Cerebellar cortex (tissue), 1 donor: Measurements from ENCODE around the gene PAPOLA.
A peak's percentile ranks its signal among the peaks of the same experiment; 100 is the strongest.
"Not testable (repeated sequence)": the region's sequence is repeated elsewhere in the genome, so short reads cannot be mapped to it uniquely, and the experiment has no call there.

Experiments
- DNase-seq: peaks from one replicate; pipeline ENCODE4 v3.0.0-alpha.2; 2015; ENCODE audit warnings: low spot score

Gene PAPOLA

DNA sequence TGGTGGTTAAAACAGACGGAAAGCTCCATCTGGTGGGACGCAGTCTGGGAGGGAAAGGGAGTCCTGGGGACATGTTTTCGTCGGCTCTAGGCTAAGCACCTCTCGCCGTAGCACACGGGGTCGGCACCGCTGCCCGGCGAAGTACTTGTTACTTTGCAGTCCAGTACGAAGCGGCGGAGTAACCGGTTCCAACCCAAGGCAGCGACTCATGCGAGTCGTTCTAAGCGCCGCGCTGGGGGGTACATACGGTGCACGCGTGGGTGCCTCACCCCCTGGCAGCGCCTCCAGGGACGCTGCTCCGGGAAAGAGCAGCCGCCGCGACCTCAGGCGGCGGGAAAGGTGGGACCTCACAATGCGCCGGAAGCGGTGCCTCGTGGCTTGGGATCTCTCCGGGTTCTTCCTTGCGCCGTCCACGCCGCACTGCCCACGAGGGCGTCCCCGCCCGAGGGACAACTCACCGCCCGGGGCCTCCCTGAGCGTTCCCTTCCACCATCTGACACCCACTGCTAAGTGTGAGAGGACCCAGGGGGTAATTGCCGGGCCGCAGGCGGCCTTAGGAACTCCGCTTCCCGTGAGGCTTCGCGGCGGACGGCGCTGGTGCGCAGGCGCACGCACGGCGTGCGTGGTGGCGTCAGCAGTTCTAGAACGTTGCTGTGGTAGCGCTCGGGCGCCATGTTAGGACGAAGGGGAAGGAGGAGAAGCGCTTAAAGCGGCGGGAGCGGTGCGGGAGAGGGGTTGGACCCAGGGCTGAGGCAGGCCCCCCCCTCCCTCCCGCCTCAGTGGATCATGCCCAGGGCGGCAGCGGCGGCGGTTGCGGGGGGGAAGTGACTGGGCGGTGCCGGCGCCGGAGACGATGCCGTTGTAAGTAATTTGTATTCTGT is at the start of gene PAPOLA:
Gene PAPOLA, plus strand, starts transcription at position 643 of the 881 bp plus-strand sequence. Its CDS starts 211 bp downstream, at position 854.
- peak; percentile 94 for DNase-seq

GRCh38 chr14:96452684-96453083 is 49.5 kb upstream of the PAPOLA start:
- no peak for DNase-seq

DNA sequence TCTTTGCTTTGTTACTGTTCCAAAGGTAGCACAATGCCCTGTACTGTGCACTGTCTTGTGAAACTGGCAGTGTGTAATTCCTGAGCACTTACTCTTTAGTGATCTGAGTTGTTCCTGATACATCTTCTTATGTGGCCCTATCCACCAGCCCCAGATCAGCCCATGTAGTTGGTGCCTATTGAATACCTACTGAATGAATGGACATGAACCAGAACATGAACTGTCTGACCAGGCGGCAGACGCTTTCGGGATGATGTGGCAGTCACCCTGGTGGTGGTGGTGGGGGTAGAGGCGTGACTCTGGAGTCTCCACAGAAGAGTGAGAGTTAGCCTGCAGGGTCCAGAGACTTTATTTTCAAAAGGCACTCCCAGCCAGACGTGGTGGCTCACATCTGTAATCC is 46.6 kb upstream of the PAPOLA start:
- no peak for DNase-seq

- no peak for DNase-seq
Measured at GRCh38 chr14:96459851-96460250, 42.3 kb upstream of the PAPOLA start.

GRCh38 chr14:96461950-96462798 is 40.0 kb upstream of the PAPOLA start:
- DNase-seq: no peak

DNA sequence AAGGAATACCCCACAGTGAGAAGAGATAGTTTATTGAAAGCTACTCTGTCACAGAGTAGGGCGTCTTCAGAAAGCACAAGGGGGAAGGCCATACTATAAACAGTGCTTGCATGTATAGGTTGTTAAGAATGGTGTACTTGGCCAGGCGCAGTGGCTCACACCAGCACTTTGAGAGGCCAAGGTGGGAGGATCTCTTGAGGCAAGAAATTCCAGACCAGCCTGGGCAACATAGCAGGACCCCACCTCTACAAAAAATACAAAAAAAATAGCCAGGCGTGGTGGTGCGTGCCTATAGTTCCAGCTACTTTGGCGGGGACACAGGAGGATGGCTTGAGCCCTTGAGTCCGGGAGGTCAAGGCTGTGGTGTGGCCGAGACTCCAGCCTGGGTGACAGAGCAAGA is 38.0 kb upstream of the PAPOLA start:
- no peak for DNase-seq

GRCh38 chr14:96466918-96467317 is 35.3 kb upstream of the PAPOLA start:
- no peak for DNase-seq

DNA sequence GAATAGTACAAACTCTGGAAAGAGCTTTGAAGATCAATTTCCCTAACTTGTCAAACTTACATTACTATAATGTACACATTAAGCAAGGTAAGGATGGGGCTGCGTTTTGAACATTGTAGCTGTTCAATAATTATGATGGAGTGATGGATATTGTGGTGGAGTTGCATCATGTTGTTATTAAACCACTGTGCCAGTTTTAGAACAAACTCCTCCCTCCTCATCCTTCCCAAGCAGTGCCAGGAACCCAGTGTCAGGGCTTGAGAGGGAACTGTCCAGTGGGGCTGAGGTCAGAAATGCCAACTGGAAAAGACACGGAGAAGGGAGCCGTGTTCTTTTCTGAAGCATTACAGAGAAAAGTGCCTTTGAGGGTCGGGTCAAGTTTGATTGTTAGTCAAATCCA is 31.9 kb upstream of the PAPOLA start:
- no peak for DNase-seq

- DNase-seq: not testable (repeated sequence)
Measured at GRCh38 chr14:96470967-96471366, 31.2 kb upstream of the PAPOLA start.

DNA sequence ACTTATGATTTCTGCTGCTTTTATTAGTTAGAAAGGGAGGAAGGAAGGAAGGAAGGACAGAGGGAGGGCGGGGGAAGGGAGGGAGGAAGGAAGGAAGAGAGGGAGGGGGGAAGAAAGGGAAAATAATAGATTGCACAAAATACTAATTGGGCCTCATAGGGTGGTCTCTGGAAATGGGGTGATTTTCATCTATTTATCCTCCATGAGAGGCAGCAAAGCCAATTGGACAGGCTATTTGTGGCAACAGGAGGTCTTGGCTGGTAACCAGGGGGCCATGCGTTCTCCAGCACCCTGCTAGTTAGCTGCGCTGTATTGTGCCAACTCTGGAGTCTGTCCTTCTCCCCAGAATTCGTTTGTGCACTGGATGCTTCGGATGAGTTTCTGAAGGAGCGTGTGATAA is 24.1 kb upstream of the PAPOLA start:
- DNase-seq: no peak

GRCh38 chr14:96479435-96480146 is 22.6 kb upstream of the PAPOLA start:
- DNase-seq: no peak

GRCh38 chr14:96481731-96482314 is 20.4 kb upstream of the PAPOLA start:
- DNase-seq: no peak

GRCh38 chr14:96482986-96483385 is 19.2 kb upstream of the PAPOLA start:
- no peak for DNase-seq

GRCh38 chr14:96484399-96484798 is 17.8 kb upstream of the PAPOLA start:
- no peak for DNase-seq

- DNase-seq: no peak
Measured at GRCh38 chr14:96486705-96487104, 15.5 kb upstream of the PAPOLA start.

- DNase-seq: no peak
Measured at GRCh38 chr14:96489327-96489726, 12.9 kb upstream of the PAPOLA start.

DNA sequence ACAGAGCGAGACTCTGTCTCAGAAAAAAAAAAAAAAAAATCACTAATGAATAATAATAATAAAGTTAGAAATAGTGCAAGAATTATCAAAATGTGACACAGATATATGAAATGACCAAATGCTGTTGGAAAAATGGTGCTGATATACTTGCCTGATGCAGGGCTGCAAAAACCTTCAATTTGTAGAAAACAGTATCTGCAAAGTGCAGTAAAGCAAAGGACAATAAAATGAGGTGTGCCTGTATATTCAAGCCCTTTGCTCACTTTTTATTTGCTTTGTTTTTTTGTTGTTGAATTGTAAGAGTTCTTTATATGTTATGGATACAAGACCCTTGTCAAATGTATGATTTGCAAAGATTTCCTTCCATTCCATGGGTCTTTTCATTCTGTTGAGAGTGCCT is 9.0 kb upstream of the PAPOLA start:
- DNase-seq: no peak

DNA sequence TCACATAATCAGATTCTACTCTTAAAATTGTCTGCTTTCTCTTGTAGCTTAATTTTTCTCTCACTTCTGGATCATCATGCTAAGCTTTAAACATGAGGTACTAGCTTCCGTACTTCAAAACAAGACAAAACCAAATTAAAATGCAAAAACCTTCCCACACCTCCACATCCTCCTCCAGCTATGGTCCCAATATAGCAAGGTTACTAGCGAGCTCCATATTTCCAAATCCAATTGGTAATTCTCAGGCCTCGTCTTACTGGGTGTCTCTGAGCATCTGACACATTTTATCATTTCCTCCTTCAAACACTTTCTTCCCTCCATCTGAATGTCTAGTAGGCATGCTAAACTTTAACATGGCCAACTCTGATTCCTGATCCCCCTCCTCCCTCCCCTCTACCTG is 7.9 kb upstream of the PAPOLA start:
- DNase-seq: no peak

DNA sequence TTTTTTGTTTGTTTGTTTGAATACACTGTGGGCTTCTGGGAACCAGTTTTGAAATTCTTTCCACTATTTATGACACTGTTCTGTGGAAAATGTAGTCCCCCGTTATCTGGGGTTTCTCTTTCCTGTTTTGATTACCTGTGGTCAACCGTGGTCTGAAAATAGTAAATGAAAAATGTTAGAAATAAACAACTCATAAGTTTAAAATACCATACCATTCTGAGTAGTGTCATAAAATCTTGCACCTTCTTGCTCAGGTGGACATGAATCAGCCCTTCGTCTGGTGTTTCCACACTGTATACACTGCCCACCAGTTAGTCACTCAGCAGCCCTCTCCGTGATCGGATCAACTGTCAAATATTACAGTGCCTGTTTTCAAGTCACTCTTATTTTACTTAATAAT is 5.1 kb upstream of the PAPOLA start:
- no peak for DNase-seq

- no peak for DNase-seq
Measured at GRCh38 chr14:96497586-96497985, 4.6 kb upstream of the PAPOLA start.

DNA sequence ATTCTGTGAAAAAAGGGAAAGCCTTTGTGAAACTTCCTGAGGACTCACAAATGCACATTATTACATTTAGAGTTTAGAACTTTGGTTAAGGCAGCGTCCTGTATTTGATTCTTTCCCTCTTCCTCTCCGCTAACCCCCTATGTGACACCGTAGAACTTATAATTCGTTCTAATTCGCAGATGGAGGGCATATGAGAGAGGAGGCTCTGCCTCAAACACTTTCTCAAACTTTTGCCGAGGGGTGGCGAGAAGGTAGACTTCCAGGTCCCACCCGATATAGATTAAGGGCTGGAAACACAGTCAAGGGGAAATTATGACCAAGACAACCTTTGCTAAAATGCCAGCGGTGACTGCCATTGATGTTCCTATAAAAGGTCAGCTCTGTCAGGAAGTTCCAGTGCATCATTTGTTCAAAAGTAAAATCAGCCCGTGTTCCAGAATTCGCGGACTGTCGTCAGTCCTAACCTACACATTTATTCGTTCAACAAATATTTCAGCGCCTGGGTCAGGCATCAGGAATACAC is 904 bp upstream of the PAPOLA start:
- no peak for DNase-seq
